GM19351 (cell line): ENCODE measurements around the gene CLHC1.
"Not testable (repeated sequence)": the region's sequence is repeated elsewhere in the genome, so short reads cannot be mapped to it uniquely, and the experiment has no call there.

Source experiments
- ATAC-seq: cut with Tn5 transposase; IDR thresholded peaks from one replicate; pipeline ENCODE4 v1.9.1; 2021; ENCODE audit warnings: mild to moderate bottlenecking, moderate library complexity; ENCODE audit not compliant: unreplicated experiment

The CLHC1 gene

GRCh38 chr2:55154525-55155030, 77.5 kb downstream of the CLHC1 start:
- ATAC-seq = no peak

GRCh38 chr2:55153584-55154299, 78.4 kb downstream of the CLHC1 start:
- peak; percentile 64 for ATAC-seq

- ATAC-seq = no peak
These were observed 79.3 kb downstream of the CLHC1 start for GRCh38 chr2:55152475-55153412.

GRCh38 chr2:55151733-55152433, 80.2 kb downstream of the CLHC1 start:
- ATAC-seq = no peak

DNA sequence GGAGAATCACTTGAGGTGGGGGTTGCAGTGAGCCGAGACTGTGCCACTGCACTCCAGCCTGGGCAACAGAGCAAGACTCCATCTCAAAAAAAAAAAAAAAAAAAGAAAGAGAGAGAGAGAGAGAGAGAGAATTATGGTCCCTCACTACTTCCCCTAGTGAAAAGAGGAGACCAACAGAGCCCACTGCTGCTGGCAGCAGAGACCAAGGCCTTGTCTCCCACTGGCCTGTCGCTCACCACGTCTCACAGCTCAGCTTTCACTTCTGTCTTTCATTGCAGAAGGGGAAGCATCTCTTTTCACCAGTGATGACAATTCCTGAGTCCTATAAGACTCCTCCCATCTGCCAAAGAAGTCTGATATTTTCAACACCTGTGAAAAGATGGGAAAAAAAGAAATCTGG, 81.3 kb downstream of the CLHC1 start:
- ATAC-seq = peak; percentile 72

GRCh38 chr2:55148269-55148668, 83.8 kb downstream of the CLHC1 start:
- ATAC-seq = no peak

GRCh38 chr2:55147531-55147930, 84.6 kb downstream of the CLHC1 start:
- no peak for ATAC-seq

DNA sequence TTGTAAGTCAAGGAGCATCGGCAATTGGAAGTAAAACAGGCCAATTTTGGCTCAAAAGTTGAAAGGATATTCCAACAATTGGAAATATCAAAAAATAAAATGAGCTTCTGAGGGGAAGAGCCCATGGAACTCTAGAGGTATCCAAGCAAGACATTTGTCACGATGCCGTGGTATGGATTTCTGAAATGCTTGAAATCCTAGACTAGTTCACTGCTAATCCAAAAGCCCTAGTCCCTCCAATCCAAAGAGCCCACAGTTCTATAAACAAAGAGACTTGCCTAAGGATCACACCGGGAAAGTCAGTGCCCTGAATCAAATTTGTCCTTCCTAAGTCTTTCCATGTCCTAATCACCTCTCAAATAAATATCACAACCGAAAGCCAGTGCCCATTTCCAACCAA, 85.1 kb downstream of the CLHC1 start:
- no peak for ATAC-seq

- ATAC-seq = no peak
These were observed 85.8 kb downstream of the CLHC1 start for GRCh38 chr2:55146263-55146662.

DNA sequence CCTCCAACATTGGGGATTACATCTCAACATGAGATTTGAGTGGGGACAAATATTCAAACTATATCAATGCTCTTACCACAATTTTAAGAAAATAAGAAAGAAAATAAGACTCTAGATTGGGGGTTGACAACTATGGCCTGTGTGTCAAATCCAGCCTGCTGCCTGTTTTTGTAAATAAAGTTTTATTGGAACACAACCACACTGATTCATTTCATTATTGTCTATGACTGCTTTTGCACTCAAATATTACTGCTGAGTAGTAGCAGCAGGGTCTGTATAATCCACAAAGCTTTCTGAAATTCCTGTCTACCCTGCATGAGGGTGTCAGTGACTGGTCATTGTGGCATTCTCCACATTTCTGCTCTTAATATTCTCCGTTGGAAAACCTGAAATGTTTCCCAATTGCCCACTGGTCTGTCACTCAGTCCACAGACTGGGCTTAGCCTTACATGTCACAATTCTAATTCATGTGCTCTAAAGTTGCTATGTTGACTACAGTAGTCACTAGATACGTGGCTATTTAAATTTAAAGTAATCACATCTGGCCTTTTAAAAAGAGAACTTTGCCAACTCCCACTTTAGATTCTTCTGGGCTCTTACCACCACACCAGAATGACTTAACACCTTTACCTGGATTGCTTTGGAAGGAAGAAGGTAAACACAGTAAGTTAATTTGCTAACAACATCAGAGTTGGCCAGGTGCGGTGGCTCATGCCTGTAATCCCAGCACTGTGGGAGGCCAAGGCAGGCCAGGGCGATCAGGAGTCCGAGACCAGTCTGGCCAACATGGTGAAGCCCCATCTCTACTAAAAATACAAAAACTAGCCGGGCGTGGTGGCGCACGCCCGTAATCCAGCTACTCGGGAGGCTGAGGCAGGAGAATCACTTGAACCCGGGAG, 86.9 kb downstream of the CLHC1 start:
- no peak for ATAC-seq

DNA sequence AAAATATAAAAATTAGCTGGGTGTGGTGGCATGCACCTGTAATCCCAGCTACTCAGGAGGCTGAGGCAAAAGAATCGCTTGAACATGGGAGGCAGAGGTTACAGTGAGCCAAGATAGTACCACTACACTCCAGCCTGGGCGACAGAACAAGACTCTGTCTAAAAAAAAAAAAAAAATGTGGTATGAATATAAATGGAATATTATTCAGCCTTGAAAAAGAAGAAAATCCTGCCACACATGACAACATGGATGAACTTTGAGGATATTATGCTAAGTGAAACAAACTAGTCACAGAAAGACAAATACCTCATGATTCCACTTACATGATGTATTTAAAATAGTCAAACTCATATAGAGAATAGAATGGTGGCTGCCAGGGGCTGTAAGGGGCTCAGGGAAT, 88.4 kb downstream of the CLHC1 start:
- not testable (repeated sequence) for ATAC-seq

GRCh38 chr2:55142518-55142917, 89.6 kb downstream of the CLHC1 start:
- no peak for ATAC-seq

- ATAC-seq = no peak
These were observed 90.3 kb downstream of the CLHC1 start for GRCh38 chr2:55141572-55142413.

DNA sequence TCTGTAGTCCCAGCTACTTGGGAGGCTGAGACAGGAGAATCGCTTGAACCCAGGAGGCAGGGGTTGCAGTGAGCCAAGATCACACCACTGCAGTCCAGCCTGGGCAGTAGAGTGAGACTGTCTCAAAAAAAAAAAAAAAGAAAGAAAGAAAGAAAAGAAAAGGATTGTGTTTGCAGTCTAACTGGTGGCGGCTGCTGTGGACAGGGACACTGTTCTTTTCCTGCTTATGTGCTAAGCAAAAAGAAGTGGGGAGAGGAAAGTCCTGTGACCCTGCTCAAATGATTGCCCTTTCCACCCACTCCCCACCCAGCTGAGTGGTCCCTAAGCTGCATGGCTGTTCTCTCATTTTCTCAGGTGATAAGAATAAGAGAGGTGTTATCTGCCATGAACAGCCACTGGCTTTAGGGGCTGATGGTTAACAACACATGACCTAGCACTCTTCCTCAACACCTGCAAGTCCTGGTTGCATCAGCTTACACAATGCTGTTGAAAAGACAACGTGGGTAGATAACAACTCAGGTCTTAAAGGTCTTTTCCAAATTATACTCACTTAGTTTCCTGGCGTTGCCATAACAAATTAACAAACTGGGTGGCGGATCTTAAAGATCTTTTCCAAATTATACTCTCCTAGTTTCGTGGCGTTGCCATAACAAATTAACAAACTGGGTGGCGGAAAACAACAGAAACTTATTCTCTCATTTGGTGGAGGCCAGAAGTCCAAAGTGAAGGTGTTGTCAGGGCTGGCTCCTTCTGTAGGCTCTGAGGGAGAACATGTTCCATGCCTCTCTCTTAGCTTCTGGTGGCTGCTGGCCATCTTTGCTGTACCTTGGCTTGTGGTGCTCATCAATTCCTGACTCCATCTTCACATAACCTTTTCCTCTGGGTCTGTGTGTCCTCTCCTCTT, 91.5 kb downstream of the CLHC1 start:
- ATAC-seq = no peak

GRCh38 chr2:55139305-55139704, 92.8 kb downstream of the CLHC1 start:
- ATAC-seq = no peak

- no peak for ATAC-seq
These were observed 93.2 kb downstream of the CLHC1 start for GRCh38 chr2:55138882-55139229.

GRCh38 chr2:55138014-55138881, 93.8 kb downstream of the CLHC1 start:
- no peak for ATAC-seq
